Fibroblast of lung (primary cell): ENCODE results near the gene TSR3. TPM values are rescaled to one million over a fixed set of nuclear protein-coding genes. Genes with fewer than 3 reads are reported as not detected.

Experiments used
- DNase-seq, 2 donors: peaks; one replicate each; pipeline versions ENCODE4 v3.0.0 to v3.0.0-alpha.2; 2010; ENCODE audit warnings: low read depth in 2 of 2
- H2AFZ ChIP-seq: 2 replicates; pipeline ENCODE4 v1.5.1; 2012; ENCODE audit warnings: low read length, control low read depth, inconsistent platforms
- H3K27ac ChIP-seq: 2 replicates; pipeline ENCODE4 v1.5.1; 2011; ENCODE audit warnings: low read length, control low read depth; ENCODE audit not compliant: insufficient read depth
- H3K27me3 ChIP-seq: 2 replicates; pipeline ENCODE4 v1.5.1; 2011; ENCODE audit warnings: mild to moderate bottlenecking, low read length; ENCODE audit not compliant: control insufficient read depth, insufficient read depth
- H3K36me3 ChIP-seq: 2 replicates; pipeline ENCODE4 v1.5.1; 2011; ENCODE audit warnings: low read length; ENCODE audit not compliant: control insufficient read depth, insufficient read depth
- H3K4me1 ChIP-seq: 2 replicates; pipeline ENCODE4 v1.5.1; 2011; ENCODE audit warnings: low read length; ENCODE audit not compliant: control insufficient read depth, insufficient read depth; ENCODE audit errors: extremely low read depth
- H3K4me2 ChIP-seq: 2 replicates; pipeline ENCODE4 v1.5.1; 2011; ENCODE audit warnings: low read length, control low read depth; ENCODE audit not compliant: insufficient read depth; ENCODE audit errors: extremely low read depth
- H3K4me3 ChIP-seq, 4 experiments: fragments of 200-600 bp in 1 of 4; sonication (generic) in 1 of 4; replicated peaks in 1 of 4; 2 replicates each; pipeline ENCODE4 v1.5.1; 2011 to 2016; ENCODE audit warnings: low read length in 4 of 4, low read depth in 3 of 4, mild to moderate bottlenecking in 3 of 4, control low read depth in 2 of 4, inconsistent platforms in 1 of 4, mixed read lengths in 1 of 4; ENCODE audit not compliant: insufficient read depth in 1 of 4; ENCODE audit errors: control extremely low read depth in 1 of 4
- H3K79me2 ChIP-seq: 2 replicates; pipeline ENCODE4 v1.5.1; 2012; ENCODE audit warnings: mild to moderate bottlenecking, low read length, inconsistent platforms; ENCODE audit not compliant: control insufficient read depth, insufficient read depth
- H3K9ac ChIP-seq: 2 replicates; pipeline ENCODE4 v1.5.1; 2011; ENCODE audit warnings: mild to moderate bottlenecking, low read length, control low read depth; ENCODE audit not compliant: insufficient read depth
- H3K9me3 ChIP-seq: 2 replicates; pipeline ENCODE4 v1.5.1; 2012; ENCODE audit warnings: low read depth, low read length; ENCODE audit not compliant: control insufficient read depth, insufficient read depth
- H4K20me1 ChIP-seq: 2 replicates; pipeline ENCODE4 v1.5.1; 2011; ENCODE audit warnings: low read length; ENCODE audit not compliant: control insufficient read depth, insufficient read depth; ENCODE audit errors: extremely low read depth
- EZH2 ChIP-seq: IDR thresholded peaks from 2 replicates; pipeline ENCODE4 v1.5.1; 2012; ENCODE audit warnings: low read length, control low read depth, mild to moderate bottlenecking; ENCODE audit errors: missing control alignments
- polyA plus RNA-seq, 2 donors: library from polyadenylated mRNA; depleted of rRNA in 1 of 2; stranded (reverse) in 1 of 2; unstranded in 1 of 2; fragments of >200 nt; gene quantifications; 2 replicates each; pipeline ENCODE4 v1.2.1, GENCODE V29; 2011 to 2012; ENCODE audit warnings: missing spikeins in 1 of 2
- total RNA-seq: library from RNA; depleted of rRNA; stranded (reverse); fragments of >200 nt; gene quantifications from 2 replicates; pipeline ENCODE4 v1.2.1, GENCODE V29; 2014
- TF ChIP-seq, protein P1 (sequence below), 2 donors: IDR thresholded peaks in 1 of 2; conservative IDR thresholded peaks in 1 of 2; 1 replicate in 1 of 2; 2 replicates in 1 of 2; pipeline ENCODE4 v1.5.1; 2011 to 2012; ENCODE audit warnings: low read length in 2 of 2, control low read depth in 1 of 2, inconsistent platforms in 1 of 2, low read depth in 1 of 2, mild to moderate bottlenecking in 1 of 2

TSR3 gene
- total and polyA plus RNA-seq, 2 donors (not counting 1 experiment from before 2014, with no cell fraction given) = 36.2 to 77.6 TPM

DNA sequence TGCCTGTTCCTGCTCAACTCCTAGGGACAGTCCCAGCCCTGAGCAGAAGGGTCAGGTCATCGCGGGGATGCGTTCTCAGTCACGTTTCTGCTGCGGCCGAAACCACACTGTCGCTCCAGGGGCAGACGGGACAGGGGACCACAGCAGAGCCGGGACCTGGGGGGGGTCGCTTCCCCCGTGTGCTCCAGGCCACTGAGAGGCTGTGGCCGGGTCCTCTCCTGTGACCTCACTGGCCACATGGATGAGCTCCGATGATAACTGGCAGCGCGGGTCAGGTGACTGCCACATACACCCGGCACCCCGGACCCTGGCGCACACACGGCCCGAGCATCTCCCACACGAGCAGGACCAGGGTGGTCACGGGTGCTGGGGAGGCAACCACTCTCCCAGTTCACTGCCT, 12.8 kb upstream of the TSR3 start:
- Histone ChIP-seq H3K27me3 (no peaks in the 10 kb centered on the region), H3K4me2 (no peak overlapping the region), H3K4me3 (no peak overlapping the region), H3K36me3 (peaks cover 24% of the 10 kb centered on the region), H3K27ac (no peak overlapping the region), H3K4me1 (no peaks in the 10 kb centered on the region), H4K20me1 (no peaks in the 10 kb centered on the region), H3K9me3 (no peaks in the 10 kb centered on the region), H2AFZ (no peak overlapping the region), H3K79me2 (no peaks in the 10 kb centered on the region), H3K9ac (no peak overlapping the region)
- DNase-seq = no peak
- TF ChIP-seq, protein P1, sequence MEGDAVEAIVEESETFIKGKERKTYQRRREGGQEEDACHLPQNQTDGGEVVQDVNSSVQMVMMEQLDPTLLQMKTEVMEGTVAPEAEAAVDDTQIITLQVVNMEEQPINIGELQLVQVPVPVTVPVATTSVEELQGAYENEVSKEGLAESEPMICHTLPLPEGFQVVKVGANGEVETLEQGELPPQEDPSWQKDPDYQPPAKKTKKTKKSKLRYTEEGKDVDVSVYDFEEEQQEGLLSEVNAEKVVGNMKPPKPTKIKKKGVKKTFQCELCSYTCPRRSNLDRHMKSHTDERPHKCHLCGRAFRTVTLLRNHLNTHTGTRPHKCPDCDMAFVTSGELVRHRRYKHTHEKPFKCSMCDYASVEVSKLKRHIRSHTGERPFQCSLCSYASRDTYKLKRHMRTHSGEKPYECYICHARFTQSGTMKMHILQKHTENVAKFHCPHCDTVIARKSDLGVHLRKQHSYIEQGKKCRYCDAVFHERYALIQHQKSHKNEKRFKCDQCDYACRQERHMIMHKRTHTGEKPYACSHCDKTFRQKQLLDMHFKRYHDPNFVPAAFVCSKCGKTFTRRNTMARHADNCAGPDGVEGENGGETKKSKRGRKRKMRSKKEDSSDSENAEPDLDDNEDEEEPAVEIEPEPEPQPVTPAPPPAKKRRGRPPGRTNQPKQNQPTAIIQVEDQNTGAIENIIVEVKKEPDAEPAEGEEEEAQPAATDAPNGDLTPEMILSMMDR (conservative IDR thresholded peaks at IDR 0.05 in 1 of 2, IDR thresholded peaks at IDR 0.05 in 1 of 2; ENCODE audit: low read depth in 1 of 2, low read length in 2 of 2) = no peak
- no peak for TF ChIP-seq EZH2

DNA sequence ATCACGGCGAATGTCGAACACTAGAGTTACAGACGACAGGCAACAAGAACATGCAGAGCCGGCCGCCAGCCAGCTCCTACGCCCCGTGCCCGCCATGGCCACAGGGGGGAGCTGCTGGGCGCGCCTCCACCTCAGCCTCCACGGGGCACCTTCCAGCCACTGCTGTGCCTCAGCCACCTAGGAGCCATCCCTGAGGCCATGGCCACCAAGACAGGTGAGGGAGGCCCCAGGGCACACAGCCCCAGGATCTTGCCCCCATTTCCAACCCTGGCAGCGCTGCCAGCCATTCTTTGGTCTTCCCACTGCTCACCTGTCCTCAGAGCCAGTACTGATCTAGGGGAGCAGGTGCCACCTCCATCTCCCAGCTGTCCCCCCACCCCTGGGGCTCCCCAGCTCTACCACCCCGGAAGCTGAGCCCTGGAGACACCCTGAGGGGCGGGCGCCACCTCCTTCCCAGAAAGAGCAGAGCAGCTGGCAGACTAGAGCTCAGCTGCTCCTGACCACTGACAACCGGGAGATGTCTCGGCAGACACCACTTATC, 11.9 kb upstream of the TSR3 start:
- H3K27ac ChIP-seq = no peak overlapping the region
- no peak overlapping the region for H2AFZ ChIP-seq
- no peak overlapping the region for H3K4me2 ChIP-seq
- H3K4me3 ChIP-seq = no peak overlapping the region
- H3K9ac ChIP-seq = no peak overlapping the region
- TF ChIP-seq, protein P1 (conservative IDR thresholded peaks at IDR 0.05 in 1 of 2, IDR thresholded peaks at IDR 0.05 in 1 of 2; ENCODE audit: low read depth in 1 of 2, low read length in 2 of 2) = peak; percentile 47 to 63
- TF ChIP-seq EZH2 = no peak
- peak; percentile 13 to 16 for DNase-seq
- H3K4me1 ChIP-seq = no peaks in the 10 kb centered on the region
- no peaks in the 10 kb centered on the region for H3K9me3 ChIP-seq
- H3K36me3 ChIP-seq = peaks cover 24% of the 10 kb centered on the region
- H3K79me2 ChIP-seq = no peaks in the 10 kb centered on the region
- H4K20me1 ChIP-seq = no peaks in the 10 kb centered on the region
- no peaks in the 10 kb centered on the region for H3K27me3 ChIP-seq

DNA sequence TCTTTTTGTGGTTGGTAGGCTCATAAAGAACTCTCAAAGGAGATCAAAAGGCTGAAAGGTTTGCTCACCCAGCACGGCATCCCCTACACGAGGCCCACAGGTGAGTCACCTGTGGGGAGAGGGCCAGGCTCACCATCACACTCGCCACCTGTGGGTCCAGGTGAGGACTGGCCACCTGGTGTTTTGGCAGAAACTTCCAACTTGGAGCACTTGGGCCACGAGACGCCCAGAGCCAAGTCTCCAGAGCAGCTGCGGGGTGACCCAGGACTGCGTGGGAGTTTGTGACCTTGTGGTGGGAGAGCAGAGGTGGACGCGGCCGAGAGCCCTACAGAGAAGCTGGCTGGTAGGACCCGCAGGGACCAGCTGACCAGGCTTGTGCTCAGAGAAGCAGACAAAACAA, 11.1 kb upstream of the TSR3 start:
- Histone ChIP-seq H3K27me3 (no peaks in the 10 kb centered on the region), H3K4me3 (no peak overlapping the region), H3K4me1 (no peaks in the 10 kb centered on the region), H3K36me3 (peaks cover 23% of the 10 kb centered on the region), H3K27ac (no peak overlapping the region), H3K79me2 (no peaks in the 10 kb centered on the region), H4K20me1 (no peaks in the 10 kb centered on the region), H3K4me2 (no peak overlapping the region), H2AFZ (no peak overlapping the region), H3K9ac (no peak overlapping the region), H3K9me3 (no peaks in the 10 kb centered on the region)
- no peak for DNase-seq
- no peak for TF ChIP-seq EZH2
- TF ChIP-seq, protein P1 (conservative IDR thresholded peaks at IDR 0.05 in 1 of 2, IDR thresholded peaks at IDR 0.05 in 1 of 2; ENCODE audit: low read depth in 1 of 2, low read length in 2 of 2) = no peak
